PC-9 (cell line): ENCODE measurements around the gene MSH3. TPM values are rescaled to one million over a fixed set of nuclear protein-coding genes. Genes with fewer than 3 reads are reported as not detected.

Experiments
- BruUV-seq: library from RNA; stranded (reverse); fragments of 400-500 nt; replicated peaks from 2 replicates; lab custom pipeline; 2021; lab: Mats Ljungman, UMichigan
- CTCF ChIA-PET: fragments of 300-600 bp; sonication (Branson Sonifier 250); formaldehyde crosslinking; loops from one replicate; lab custom pipeline; 2022; ENCODE audit warnings: antibody characterized with exemption; lab: Charles Lee
- POLR2A ChIA-PET: fragments of 300-600 bp; sonication (Branson Sonifier 250); formaldehyde crosslinking; loops from one replicate; lab custom pipeline; 2022; ENCODE audit warnings: antibody characterized with exemption; ENCODE audit not compliant: unreplicated experiment; lab: Charles Lee
- DNase-seq, 2 experiments: peaks; one replicate each; pipeline versions ENCODE4 v3.0.0 to v3.0.0-alpha.2; 2015 to 2022; ENCODE audit warnings: mixed read lengths in 1 of 2
- H2AFZ ChIP-seq: fragments of 200-600 bp; sonication (generic); 2 replicates; pipeline ENCODE4 v1.8.1; 2017; ENCODE audit warnings: antibody characterized with exemption
- H3F3A ChIP-seq: fragments of 200-600 bp; sonication (generic); 2 replicates; pipeline ENCODE4 v1.8.1; 2017; ENCODE audit warnings: antibody characterized with exemption, mild to moderate bottlenecking, low read depth; ENCODE audit not compliant: insufficient read depth
- H3K27ac ChIP-seq: fragments of 200-600 bp; sonication (generic); 2 replicates; pipeline ENCODE4 v1.6.1; 2016; ENCODE audit warnings: mixed run types
- H3K27me3 ChIP-seq: fragments of 200-600 bp; sonication (generic); 2 replicates; pipeline ENCODE4 v1.6.1; 2016; ENCODE audit warnings: low read depth, mixed run types; ENCODE audit not compliant: insufficient read depth
- H3K36me3 ChIP-seq: fragments of 200-600 bp; sonication (generic); 2 replicates; pipeline ENCODE4 v1.6.1; 2016; ENCODE audit warnings: low read depth, mixed run types
- H3K4me1 ChIP-seq: fragments of 200-600 bp; sonication (generic); replicated peaks from 2 replicates; pipeline ENCODE4 v1.6.1; 2016; ENCODE audit warnings: mixed run types; ENCODE audit not compliant: insufficient read depth
- H3K4me2 ChIP-seq: fragments of 200-600 bp; sonication (generic); 2 replicates; pipeline ENCODE4 v1.6.1; 2017; ENCODE audit warnings: mixed run types
- H3K4me3 ChIP-seq: fragments of 200-600 bp; sonication (generic); 2 replicates; pipeline ENCODE4 v1.6.1; 2016; ENCODE audit warnings: mixed run types
- H3K79me2 ChIP-seq: fragments of 200-600 bp; sonication (generic); 2 replicates; pipeline ENCODE4 v1.6.1; 2017; ENCODE audit warnings: low read depth, mixed run types
- H3K9me2 ChIP-seq: fragments of 200-600 bp; sonication (generic); 2 replicates; pipeline ENCODE4 v1.8.1; 2017; ENCODE audit warnings: mild to moderate bottlenecking; ENCODE audit not compliant: insufficient read depth
- H3K9me3 ChIP-seq: fragments of 200-600 bp; sonication (generic); 2 replicates; pipeline ENCODE4 v1.8.1; 2016; ENCODE audit warnings: low read depth; ENCODE audit not compliant: insufficient read depth
- H4K20me1 ChIP-seq: fragments of 200-600 bp; sonication (generic); 2 replicates; pipeline ENCODE4 v1.8.1; 2017; ENCODE audit not compliant: insufficient read depth
- CTCF ChIP-seq: fragments of 200-600 bp; sonication (generic); conservative IDR thresholded peaks from 2 replicates; pipeline ENCODE4 v1.6.1; 2017; ENCODE audit warnings: mixed run types, antibody characterized with exemption, mild to moderate bottlenecking, moderate library complexity
- EZH2 ChIP-seq: fragments of 200-600 bp; sonication (generic); IDR thresholded peaks from 2 replicates; pipeline ENCODE4 v1.8.0; 2017; ENCODE audit warnings: antibody characterized with exemption, low read depth
- intact Hi-C: fragments of 100-400 bp; cut with micrococcal nuclease; formaldehyde crosslinking; loops from one replicate; pipeline ENCODE4 v1.10.0; 2022; ENCODE audit not compliant: unreplicated experiment
- total RNA-seq: library from RNA; stranded (reverse); gene quantifications from 2 replicates; pipeline ENCODE4 v1.2.3, GENCODE V29; 2021

MSH3 gene
- total RNA-seq, 1 experiment from 2014 or later: 16.9 TPM

- no peaks in the 10 kb centered on the region for H3K4me1 ChIP-seq
- no peaks in the 10 kb centered on the region for H3K27me3 ChIP-seq
- ChIA-PET CTCF (no interaction called here), POLR2A (no interaction called here)
- no peaks in the 10 kb centered on the region; the same call in 1 of the 2 replicates for H3K79me2 ChIP-seq
- H3K4me3 ChIP-seq: no peak overlapping the region
- H4K20me1 ChIP-seq: no peaks in the 10 kb centered on the region
- intact Hi-C loops: no loop called here
- H3K27ac ChIP-seq: no peak overlapping the region
- no peaks in the 10 kb centered on the region; the same call in 1 of the 2 replicates for H3K36me3 ChIP-seq
- H3F3A ChIP-seq: no peaks in the 10 kb centered on the region
- no peaks in the 10 kb centered on the region; the same call in 1 of the 2 replicates for H3K9me2 ChIP-seq
- no TSS peak for BruUV-seq
- H2AFZ ChIP-seq: no peak overlapping the region
- DNase-seq: no peak
- TF ChIP-seq CTCF (no peak), EZH2 (no peak)
- no peak overlapping the region for H3K4me2 ChIP-seq
- H3K9me3 ChIP-seq: peaks cover 3% of the 10 kb centered on the region; the same call in 1 of the 2 replicates
These were observed 68.5 kb downstream of the MSH3 start for GRCh38 chr5:80722916-80723315.

GRCh38 chr5:80725446-80725845, 71.0 kb downstream of the MSH3 start:
- Histone ChIP-seq H3K4me1 (no peaks in the 10 kb centered on the region), H3K79me2 (no peaks in the 10 kb centered on the region; the same call in 1 of the 2 replicates), H3K36me3 (no peaks in the 10 kb centered on the region; the same call in 1 of the 2 replicates), H3K9me2 (no peaks in the 10 kb centered on the region; the same call in 1 of the 2 replicates), H3K4me3 (no peak overlapping the region), H3K27ac (no peak overlapping the region), H2AFZ (no peak overlapping the region), H3K27me3 (no peaks in the 10 kb centered on the region), H4K20me1 (no peaks in the 10 kb centered on the region), H3F3A (no peaks in the 10 kb centered on the region), H3K9me3 (no peaks in the 10 kb centered on the region), H3K4me2 (no peak overlapping the region)
- intact Hi-C loops: no loop called here
- DNase-seq: no peak
- CTCF ChIA-PET: no interaction called here
- no TSS peak for BruUV-seq
- TF ChIP-seq EZH2 (no peak), CTCF (no peak)
- POLR2A ChIA-PET: no interaction called here

GRCh38 chr5:80736730-80737129, 82.3 kb downstream of the MSH3 start:
- peak in 1 of 2 experiments; percentile 38 for DNase-seq
- H3K4me2 ChIP-seq: no peak overlapping the region
- CTCF ChIA-PET: no interaction called here
- POLR2A ChIA-PET: no interaction called here
- no peaks in the 10 kb centered on the region for H4K20me1 ChIP-seq
- H2AFZ ChIP-seq: no peak overlapping the region
- H3K27ac ChIP-seq: no peak overlapping the region
- H3F3A ChIP-seq: no peaks in the 10 kb centered on the region
- H3K9me2 ChIP-seq: no peaks in the 10 kb centered on the region
- H3K4me1 ChIP-seq: no peaks in the 10 kb centered on the region
- H3K36me3 ChIP-seq: no peaks in the 10 kb centered on the region; the same call in 1 of the 2 replicates
- intact Hi-C loops: no loop called here
- H3K9me3 ChIP-seq: no peaks in the 10 kb centered on the region
- no peaks in the 10 kb centered on the region for H3K27me3 ChIP-seq
- no TSS peak for BruUV-seq
- H3K79me2 ChIP-seq: no peaks in the 10 kb centered on the region
- no peak for TF ChIP-seq CTCF
- TF ChIP-seq EZH2: no peak
- H3K4me3 ChIP-seq: no peak overlapping the region
